Measurements from ENCODE around the gene HLTF. TPM values are rescaled to one million over a fixed set of nuclear protein-coding genes. Genes with fewer than 3 reads are reported as not detected.

HLTF gene
- total and polyA plus RNA-seq, 8 donors: 27.5 to 60.3 (median 56.1) TPM

DNA sequence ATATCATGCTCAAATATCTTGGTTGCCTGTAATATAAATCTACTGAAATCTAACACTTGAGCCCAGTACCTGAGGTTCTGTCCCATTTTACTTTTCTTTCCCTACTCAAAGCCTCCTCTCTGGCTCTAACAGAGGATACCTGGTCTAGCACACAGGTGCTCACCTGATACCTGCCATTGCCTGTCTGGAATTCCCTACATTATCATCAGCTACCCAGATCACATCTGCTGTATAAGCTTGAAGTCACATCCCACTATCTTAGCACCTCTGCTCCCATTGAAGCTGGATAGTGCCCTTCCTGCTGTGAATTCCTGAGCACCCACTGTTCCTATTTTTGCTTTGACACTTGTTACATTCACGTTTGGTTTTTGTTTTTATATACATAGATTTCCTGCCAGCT lies 64.5 kb downstream of the HLTF start:
- H3K4me3 ChIP-seq: no peak overlapping the region
- peaks cover 0 to 91% of the 10 kb centered on the region in 2 donors for H3K36me3 ChIP-seq
- TF ChIP-seq, protein P1, sequence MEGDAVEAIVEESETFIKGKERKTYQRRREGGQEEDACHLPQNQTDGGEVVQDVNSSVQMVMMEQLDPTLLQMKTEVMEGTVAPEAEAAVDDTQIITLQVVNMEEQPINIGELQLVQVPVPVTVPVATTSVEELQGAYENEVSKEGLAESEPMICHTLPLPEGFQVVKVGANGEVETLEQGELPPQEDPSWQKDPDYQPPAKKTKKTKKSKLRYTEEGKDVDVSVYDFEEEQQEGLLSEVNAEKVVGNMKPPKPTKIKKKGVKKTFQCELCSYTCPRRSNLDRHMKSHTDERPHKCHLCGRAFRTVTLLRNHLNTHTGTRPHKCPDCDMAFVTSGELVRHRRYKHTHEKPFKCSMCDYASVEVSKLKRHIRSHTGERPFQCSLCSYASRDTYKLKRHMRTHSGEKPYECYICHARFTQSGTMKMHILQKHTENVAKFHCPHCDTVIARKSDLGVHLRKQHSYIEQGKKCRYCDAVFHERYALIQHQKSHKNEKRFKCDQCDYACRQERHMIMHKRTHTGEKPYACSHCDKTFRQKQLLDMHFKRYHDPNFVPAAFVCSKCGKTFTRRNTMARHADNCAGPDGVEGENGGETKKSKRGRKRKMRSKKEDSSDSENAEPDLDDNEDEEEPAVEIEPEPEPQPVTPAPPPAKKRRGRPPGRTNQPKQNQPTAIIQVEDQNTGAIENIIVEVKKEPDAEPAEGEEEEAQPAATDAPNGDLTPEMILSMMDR (IDR thresholded peaks at IDR 0.05): no peak
- H3K27ac ChIP-seq: no peak overlapping the region
- DNase-seq: no peak
- no peaks in the 10 kb centered on the region for H3K27me3 ChIP-seq
- intact Hi-C loops (cut with DNase I): no loop called here
- peaks cover 0 to 2% of the 10 kb centered on the region in 2 donors for H3K4me1 ChIP-seq
- no peak for ATAC-seq
- H3K9me3 ChIP-seq: no peaks in the 10 kb centered on the region

DNA sequence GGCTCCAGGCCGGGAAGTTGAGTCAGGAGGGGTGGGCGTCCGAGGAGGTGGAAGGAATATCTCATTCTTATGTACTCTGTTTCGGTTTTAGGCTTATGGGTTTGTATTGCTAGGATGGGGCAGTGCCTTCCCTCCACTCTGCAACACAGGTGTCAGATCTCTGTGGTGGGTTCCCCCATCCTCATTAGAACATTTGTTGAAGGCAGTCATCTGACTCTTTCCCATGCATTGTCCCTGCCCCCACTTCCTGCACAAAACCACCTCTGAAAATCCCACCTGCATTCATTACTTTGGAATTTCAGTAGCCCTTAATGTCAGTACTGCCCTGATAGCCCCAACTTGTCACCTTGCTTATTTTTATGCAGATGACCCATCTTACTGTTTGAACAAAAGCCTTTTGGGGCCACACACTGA lies 65.5 kb downstream of the HLTF start:
- Histone ChIP-seq H3K36me3 (peaks cover 0 to 91% of the 10 kb centered on the region in 2 donors), H3K27me3 (no peaks in the 10 kb centered on the region), H3K9me3 (no peaks in the 10 kb centered on the region), H3K27ac (no peak overlapping the region), H3K4me1 (peaks cover 0 to 12% of the 10 kb centered on the region in 2 donors), H3K4me3 (no peak overlapping the region)
- DNase-seq (no peak), ATAC-seq (no peak)
- intact Hi-C loops (cut with DNase I): no loop called here
- TF ChIP-seq, protein P1 (IDR thresholded peaks at IDR 0.05): no peak

DNA sequence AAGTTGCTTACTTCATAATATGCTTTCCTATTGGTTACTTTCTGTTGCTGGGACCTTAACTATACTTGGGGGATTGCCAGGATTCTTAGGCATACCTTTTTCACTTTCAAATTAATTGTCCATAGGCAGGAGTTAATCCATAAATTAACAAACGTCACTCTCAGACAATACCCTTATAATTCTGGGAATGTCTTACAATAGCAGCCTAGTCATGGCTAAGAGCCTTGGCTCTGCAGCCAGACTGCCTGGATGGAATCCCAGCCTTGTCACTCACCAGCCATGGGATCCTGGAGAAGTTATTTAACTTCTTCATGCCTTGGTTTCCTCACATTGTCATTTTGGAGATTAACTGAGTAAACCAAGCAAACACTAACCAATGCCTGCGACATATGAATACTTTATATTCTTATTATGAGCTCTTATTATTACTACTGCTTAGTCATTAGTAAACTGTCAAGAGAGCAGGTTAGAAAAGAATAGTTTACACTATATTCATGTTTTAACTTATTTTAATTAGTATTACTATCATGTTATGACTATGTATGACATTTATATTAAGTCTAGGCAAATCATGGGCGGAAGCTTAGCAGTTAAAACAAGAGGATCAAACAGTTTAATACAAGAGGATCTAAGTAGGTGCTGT lies 66.0 kb downstream of the HLTF start:
- DNase-seq: no peak
- Histone ChIP-seq H3K9me3 (no peaks in the 10 kb centered on the region), H3K27ac (no peak overlapping the region), H3K4me1 (peaks cover 0 to 16% of the 10 kb centered on the region in 2 donors), H3K36me3 (peaks cover 0 to 91% of the 10 kb centered on the region in 2 donors), H3K27me3 (no peaks in the 10 kb centered on the region), H3K4me3 (no peak overlapping the region)
- ATAC-seq: no peak
- TF ChIP-seq, protein P1 (IDR thresholded peaks at IDR 0.05): no peak
- intact Hi-C loops (cut with DNase I): no loop called here

DNA sequence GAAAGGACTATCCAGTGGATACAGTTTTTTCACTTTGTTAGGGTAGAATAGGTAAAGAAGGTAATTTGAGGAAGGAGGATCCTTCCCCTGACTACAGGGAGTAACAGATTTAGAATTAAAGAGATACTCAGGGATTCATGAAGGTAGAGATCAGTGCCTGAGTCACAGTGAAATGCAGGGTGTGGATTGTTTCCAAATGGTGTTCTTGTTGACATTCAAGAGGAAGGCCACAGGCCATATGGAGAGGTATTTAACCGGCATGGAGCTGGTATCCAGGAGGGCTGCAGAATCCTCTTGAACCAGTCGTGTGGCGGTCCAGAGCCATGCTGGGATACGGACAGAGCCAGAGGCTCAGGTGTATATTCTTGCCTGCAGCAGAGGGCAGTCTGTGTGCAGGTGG lies 66.8 kb downstream of the HLTF start:
- no peaks in the 10 kb centered on the region for H3K9me3 ChIP-seq
- intact Hi-C loops (cut with DNase I): no loop called here
- H3K4me3 ChIP-seq: no peak overlapping the region
- no peak for DNase-seq
- no peak overlapping the region for H3K27ac ChIP-seq
- H3K36me3 ChIP-seq: peaks cover 0 to 90% of the 10 kb centered on the region in 2 donors
- peaks cover 0 to 19% of the 10 kb centered on the region in 2 donors for H3K4me1 ChIP-seq
- ATAC-seq: no peak
- TF ChIP-seq, protein P1 (IDR thresholded peaks at IDR 0.05): no peak
- H3K27me3 ChIP-seq: no peaks in the 10 kb centered on the region

DNA sequence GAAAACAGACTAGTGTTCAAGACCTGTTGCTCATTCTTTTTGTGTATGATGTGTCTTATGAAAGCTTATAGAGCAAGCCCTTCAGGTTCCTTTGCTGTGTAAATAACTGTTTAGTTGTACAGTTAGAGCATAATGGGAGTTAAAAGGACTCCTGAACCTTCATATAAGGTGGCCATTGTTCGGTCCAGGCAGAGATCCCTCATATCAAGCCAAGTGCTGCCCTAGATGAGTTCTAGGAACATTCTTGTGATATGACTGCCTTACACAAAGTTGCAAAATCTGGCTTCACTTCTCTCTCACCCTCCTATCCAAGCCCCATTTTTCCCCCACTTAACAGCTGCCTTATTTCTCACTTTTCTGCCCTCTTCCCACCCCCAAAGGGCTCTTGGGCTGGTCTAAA lies 68.1 kb downstream of the HLTF start:
- TF ChIP-seq, protein P1 (IDR thresholded peaks at IDR 0.05): no peak
- Histone ChIP-seq H3K9me3 (no peaks in the 10 kb centered on the region), H3K27ac (no peak overlapping the region), H3K4me1 (peaks cover 0 to 19% of the 10 kb centered on the region in 2 donors), H3K36me3 (peaks cover 0 to 90% of the 10 kb centered on the region in 2 donors), H3K27me3 (no peaks in the 10 kb centered on the region), H3K4me3 (no peak overlapping the region)
- ATAC-seq: no peak
- intact Hi-C loops (cut with DNase I): no loop called here
- DNase-seq: no peak

Measured in left lung (tissue), 10 donors.